GM21447 (cell line): Measurements from ENCODE around the gene KCNJ6.
"Not testable (repeated sequence)": the region's sequence is repeated elsewhere in the genome, so short reads cannot be mapped to it uniquely, and the experiment has no call there.

Source experiments
- ATAC-seq: cut with Tn5 transposase; IDR thresholded peaks from one replicate; pipeline ENCODE4 v1.9.1; 2021; ENCODE audit not compliant: unreplicated experiment

Gene KCNJ6

GRCh38 chr21:37783016-37783415 lies 133.2 kb downstream of the KCNJ6 start:
- no peak for ATAC-seq

GRCh38 chr21:37780991-37781983 lies 135.0 kb downstream of the KCNJ6 start:
- ATAC-seq: no peak

GRCh38 chr21:37771181-37771580 lies 145.1 kb downstream of the KCNJ6 start:
- ATAC-seq: no peak

GRCh38 chr21:37770461-37770860 lies 145.8 kb downstream of the KCNJ6 start:
- no peak for ATAC-seq

GRCh38 chr21:37769656-37770055 lies 146.6 kb downstream of the KCNJ6 start:
- no peak for ATAC-seq

GRCh38 chr21:37767984-37768383 lies 148.3 kb downstream of the KCNJ6 start:
- no peak for ATAC-seq

GRCh38 chr21:37766129-37766528 lies 150.1 kb downstream of the KCNJ6 start:
- ATAC-seq: no peak

GRCh38 chr21:37765221-37765900 lies 150.9 kb downstream of the KCNJ6 start:
- ATAC-seq: no peak

- no peak for ATAC-seq
Measured at GRCh38 chr21:37764691-37765090, 151.6 kb downstream of the KCNJ6 start.

- ATAC-seq: no peak
Measured at GRCh38 chr21:37763298-37763697, 153.0 kb downstream of the KCNJ6 start.

GRCh38 chr21:37762606-37763005 lies 153.7 kb downstream of the KCNJ6 start:
- ATAC-seq: no peak

- ATAC-seq: not testable (repeated sequence)
Measured at GRCh38 chr21:37761406-37761805, 154.9 kb downstream of the KCNJ6 start.

GRCh38 chr21:37759777-37760176 lies 156.5 kb downstream of the KCNJ6 start:
- no peak for ATAC-seq

- ATAC-seq: no peak
Measured at GRCh38 chr21:37758982-37759381, 157.3 kb downstream of the KCNJ6 start.

GRCh38 chr21:37757606-37758376 lies 158.5 kb downstream of the KCNJ6 start:
- ATAC-seq: no peak

- ATAC-seq: no peak
Measured at GRCh38 chr21:37753122-37753599, 163.1 kb downstream of the KCNJ6 start.

- no peak for ATAC-seq
Measured at GRCh38 chr21:37751268-37751975, 164.8 kb downstream of the KCNJ6 start.

- ATAC-seq: no peak
Measured at GRCh38 chr21:37749132-37749531, 167.1 kb downstream of the KCNJ6 start.

GRCh38 chr21:37748351-37748750 lies 167.9 kb downstream of the KCNJ6 start:
- no peak for ATAC-seq

GRCh38 chr21:37746849-37747248 lies 169.4 kb downstream of the KCNJ6 start:
- ATAC-seq: no peak

- ATAC-seq: no peak
Measured at GRCh38 chr21:37744551-37744950, 171.7 kb downstream of the KCNJ6 start.
